HG03469 (cell line): ENCODE measurements around the gene SFTPA1.
"Not testable (repeated sequence)": the region's sequence is repeated elsewhere in the genome, so short reads cannot be mapped to it uniquely, and the experiment has no call there.

Experiments
- ATAC-seq: cut with Tn5 transposase; IDR thresholded peaks from one replicate; pipeline ENCODE4 v1.9.1; 2021; ENCODE audit warnings: mild to moderate bottlenecking, moderate library complexity, moderate number of reproducible peaks; ENCODE audit not compliant: unreplicated experiment

The SFTPA1 gene

DNA sequence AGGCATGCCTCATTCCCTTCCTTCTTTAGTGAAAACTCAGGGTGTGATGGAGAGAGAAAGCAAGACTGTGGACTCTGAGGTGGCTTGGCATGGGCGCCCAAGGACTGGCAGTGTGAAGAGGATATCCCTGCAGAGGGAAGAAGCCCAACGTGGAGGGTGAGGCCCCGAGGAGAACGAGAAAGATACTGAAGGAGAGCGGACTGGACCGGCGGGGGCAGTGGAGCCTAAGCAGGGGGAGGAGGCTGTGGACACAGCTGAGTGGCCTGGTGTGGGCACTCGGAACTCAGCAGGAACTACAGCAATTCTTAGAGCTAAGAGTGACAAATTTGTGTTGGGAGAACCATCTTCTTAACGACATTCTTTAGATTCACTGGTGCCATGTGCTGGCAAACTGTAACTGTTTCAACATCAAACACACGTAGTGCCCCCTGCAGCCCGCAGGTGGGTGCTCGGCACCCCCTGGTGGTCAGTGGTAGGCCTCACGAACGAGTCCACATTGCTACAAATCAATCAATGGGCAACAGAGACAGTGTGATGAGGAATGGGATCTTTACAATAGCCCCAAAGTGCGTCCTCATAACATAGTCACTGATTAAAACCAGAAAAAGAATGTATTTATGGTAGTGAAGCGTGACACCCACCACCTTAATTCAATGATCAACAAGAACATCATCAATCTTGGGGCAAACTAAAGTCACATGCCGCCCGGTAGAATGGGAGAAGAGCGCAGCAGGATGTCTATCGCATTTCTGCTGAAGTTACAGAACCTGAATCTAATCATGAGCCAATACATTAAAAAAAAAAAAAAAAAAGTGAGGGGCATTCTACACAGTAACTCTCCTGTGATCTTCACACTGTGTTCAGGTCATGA is 2.0 kb upstream of the SFTPA1 start:
- no peak for ATAC-seq

DNA sequence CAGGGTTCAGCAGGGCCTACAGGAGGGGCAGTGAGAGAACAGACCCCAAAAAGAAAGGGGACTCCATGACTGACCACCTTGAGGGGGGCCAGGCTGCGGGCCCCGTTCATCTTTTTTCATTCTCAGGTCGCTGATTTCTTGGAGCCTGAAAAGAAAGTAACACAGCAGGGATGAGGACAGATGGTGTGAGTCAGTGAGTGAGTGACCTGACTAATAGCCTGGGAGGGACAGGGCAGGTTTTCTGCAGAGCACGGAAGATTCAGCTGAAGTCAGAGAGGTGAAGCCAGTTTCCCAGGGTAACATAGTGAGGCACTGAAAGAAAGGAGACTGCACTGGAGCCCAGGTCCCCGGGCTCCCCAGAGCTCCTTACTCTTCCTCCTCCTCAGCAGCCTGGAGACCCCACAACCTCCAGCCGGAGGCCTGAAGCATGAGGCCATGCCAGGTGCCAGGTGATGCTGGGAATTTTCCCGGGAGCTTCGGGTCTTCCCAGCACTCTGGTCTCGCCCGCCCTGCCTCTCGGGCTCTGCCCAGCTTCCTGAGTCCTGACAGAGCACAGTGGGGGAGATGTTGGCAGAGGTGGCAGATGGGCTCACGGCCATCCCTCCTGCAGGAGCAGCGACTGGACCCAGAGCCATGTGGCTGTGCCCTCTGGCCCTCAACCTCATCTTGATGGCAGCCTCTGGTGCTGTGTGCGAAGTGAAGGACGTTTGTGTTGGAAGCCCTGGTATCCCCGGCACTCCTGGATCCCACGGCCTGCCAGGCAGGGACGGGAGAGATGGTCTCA is 646 bp downstream of the SFTPA1 start:
- ATAC-seq = not testable (repeated sequence)

GRCh38 chr10:79615577-79615976 is 4.8 kb downstream of the SFTPA1 start:
- no peak for ATAC-seq

GRCh38 chr10:79616164-79616563 is 5.4 kb downstream of the SFTPA1 start:
- ATAC-seq = no peak

- ATAC-seq = not testable (repeated sequence)
Measured at GRCh38 chr10:79623663-79624062, 12.9 kb downstream of the SFTPA1 start.

DNA sequence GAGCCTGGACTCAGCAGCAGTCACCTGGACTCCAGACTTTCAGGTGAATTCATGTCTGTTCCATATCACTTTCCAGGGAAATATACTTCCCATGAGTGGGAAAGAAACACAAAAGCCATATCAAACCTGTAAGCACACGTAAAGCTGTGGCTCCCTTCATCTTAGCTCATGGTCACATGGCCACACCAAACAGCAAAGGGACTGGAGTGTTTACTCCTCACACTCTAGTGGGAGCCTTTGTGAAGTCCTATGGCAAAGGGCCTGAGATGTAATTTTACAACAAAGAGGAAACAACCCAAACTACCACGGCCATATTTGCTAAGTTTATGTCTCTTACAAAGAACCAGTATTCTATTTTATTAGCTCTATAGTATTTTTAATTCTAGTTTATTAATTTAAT is 16.3 kb downstream of the SFTPA1 start:
- ATAC-seq = no peak

DNA sequence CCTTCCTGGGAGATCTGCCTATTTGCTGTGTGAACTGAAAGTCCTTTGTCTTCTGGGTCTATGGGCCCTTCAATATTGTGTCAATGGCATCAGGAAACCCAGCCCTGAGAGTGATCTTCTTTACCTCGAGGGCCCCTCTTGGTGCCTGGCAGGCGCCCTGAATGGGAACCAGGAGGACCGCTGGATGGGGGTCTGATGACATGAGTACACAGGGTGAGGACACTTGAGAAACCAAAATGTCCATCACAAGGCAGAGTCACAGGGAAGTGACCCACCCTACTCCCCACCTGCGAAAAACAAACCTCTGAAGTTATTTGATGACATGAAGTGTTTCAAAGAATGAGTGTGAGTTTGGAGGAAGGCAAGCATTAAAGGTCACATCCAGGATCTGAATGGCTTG is 17.3 kb downstream of the SFTPA1 start:
- ATAC-seq = no peak

GRCh38 chr10:79628988-79629954 is 18.5 kb downstream of the SFTPA1 start:
- no peak for ATAC-seq

DNA sequence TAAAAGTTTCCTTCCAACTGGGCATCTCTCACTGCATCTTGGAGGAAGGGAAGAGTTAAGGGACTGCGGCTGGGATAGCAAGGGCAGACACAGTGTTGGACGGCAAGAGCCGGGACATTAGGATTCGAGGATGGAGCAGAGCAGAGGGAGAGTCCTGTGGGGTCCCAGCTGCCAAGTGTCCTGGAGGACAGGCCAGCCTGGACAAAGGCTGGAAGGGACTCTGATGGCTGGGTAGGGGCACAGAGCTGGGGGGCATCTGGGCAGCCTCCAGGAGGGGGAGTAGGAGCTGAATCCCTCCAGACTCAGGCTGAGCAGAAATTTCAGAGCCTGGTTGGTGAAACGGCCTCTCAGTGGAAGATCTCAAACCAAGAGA is 19.2 kb downstream of the SFTPA1 start:
- ATAC-seq = no peak

DNA sequence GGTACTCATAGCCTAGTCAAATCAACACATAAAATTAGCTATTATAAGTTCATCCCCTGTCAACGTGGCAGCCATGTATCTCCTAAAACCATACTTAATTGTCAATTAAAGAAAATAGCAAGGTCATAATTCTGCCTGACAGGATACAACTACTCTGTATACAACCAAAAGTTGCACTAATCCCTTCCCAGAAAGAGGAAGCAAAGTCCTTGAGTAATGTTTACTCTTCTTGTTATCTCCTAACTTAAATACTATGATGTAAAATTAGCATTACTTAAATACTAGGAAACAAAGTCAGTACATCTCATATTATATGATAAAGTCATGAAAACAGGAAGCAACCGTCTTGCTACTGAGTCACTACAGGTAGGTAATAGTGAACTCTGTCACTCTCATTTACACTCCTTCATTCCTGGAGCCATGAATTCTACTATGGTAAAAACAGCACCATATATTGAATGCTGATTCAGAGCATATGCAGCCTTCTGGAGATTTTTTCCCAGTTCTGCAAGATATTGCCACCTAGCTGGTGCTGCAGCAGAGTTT is 26.0 kb downstream of the SFTPA1 start:
- not testable (repeated sequence) for ATAC-seq

GRCh38 chr10:79638318-79638717 is 27.6 kb downstream of the SFTPA1 start:
- no peak for ATAC-seq

GRCh38 chr10:79652695-79653094 is 42.0 kb downstream of the SFTPA1 start:
- not testable (repeated sequence) for ATAC-seq

DNA sequence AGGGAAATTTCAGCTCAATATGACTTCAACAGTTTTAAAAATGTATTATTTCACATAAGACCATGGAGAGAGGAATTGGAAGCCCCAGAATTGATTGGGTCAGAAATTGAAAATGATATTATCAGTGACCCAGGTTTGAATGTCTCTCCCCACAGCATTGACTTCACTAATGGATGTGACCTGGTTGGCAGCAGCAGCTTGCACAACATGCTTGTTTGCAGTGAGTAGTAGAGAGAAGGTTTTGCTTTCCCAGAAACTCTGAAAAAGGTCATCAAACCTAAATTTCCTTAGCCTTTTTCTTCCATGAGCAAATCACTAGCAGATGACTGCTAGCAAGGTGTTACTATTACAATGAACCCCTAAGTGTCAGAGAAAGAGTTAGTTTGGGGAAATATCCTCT is 52.5 kb downstream of the SFTPA1 start:
- ATAC-seq = not testable (repeated sequence)

DNA sequence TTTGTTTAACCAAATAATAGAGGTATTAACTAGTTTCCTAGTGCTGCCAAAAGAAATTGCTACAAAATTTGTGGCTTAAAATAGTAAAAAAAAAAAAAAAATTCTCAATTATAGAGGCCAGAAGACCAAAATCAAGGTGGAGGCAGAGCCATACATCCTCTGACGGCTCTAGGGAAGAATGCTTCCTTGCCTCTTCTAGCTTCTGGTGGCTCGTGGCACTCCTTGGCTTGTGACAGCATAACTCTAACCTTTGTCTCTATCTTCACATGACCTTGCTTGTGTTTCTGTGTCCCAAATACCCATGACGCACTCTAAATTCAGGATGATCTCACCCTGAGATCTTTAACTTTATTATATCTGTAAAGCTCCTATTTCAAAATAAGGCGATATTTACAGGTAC is 53.9 kb downstream of the SFTPA1 start:
- not testable (repeated sequence) for ATAC-seq
